ENCODE results near the gene USH1C.
A peak's percentile ranks its signal among the peaks of the same experiment; 100 is the strongest.

The USH1C gene

DNA sequence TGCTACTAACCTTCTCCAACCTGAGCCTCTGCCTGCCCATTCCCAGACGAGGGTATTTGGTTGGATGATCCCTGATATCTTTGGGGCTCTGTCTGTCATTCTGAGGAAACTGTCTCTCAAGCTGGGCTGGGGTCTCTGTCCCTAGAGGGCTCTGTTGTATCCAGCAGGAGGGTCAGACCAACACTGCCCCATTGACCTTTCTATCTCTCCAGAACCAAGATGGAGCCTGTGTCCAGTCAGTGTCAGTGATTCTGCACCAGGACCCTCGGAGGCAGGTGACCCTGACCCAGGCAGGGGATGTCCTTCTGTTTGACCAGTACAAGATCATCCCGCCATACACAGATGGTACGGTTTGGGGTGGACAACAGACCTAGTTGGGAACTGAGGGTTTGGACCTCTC, 24.7 kb upstream of the USH1C start:
- DNase-seq = no peak

DNA sequence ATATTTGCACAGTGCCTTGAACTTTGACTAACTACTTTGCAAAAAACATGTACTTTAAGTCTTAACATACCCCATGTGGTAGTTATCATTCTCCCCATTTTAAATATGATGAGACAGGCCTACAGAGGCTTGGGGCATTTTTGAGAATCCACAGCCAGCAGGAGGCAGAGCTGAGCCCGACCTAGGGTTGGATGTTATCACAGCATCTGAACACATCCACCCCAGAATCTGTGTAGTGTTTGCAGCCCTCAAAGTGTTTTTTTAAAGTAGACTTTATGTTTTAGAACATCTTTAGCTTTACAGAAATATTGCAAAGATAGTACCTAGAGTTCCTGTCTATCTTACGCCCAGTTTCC, 20.4 kb upstream of the USH1C start:
- peak; percentile 24 for DNase-seq

DNA sequence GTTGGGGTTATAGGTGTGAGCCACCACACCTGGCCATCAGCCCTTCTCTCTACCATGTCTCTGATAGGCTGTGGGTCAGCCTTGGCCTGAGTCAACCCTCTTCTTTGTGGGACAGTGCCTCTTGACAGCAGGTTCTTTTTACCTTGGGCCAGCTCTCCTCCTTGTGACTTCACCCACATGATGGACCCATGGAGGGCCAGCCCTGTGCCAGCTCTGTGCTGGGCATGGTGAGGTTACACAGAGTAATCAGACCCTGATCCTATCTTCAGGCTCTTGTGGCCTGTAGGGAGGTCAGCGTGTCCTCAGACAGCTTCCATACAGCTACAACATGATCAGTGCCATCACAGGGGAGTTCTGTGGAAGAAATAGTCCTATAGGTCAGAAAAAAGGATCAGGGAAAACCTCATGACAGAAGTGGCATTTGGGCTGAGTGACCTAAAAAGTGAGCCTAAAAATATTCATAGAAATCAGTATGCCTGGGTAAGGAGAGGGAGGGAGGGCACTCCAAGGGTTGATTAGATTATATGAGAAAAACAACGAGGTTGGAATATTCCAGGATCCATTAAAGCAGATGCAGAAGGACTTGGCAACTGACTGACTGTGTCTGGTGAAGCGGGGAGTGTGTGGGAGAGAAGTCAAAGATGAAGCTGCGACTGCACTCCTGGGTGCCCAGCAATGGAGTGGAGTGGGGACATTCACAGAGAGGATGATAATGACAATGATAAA, 19.9 kb upstream of the USH1C start:
- DNase-seq = peak; percentile 13

DNA sequence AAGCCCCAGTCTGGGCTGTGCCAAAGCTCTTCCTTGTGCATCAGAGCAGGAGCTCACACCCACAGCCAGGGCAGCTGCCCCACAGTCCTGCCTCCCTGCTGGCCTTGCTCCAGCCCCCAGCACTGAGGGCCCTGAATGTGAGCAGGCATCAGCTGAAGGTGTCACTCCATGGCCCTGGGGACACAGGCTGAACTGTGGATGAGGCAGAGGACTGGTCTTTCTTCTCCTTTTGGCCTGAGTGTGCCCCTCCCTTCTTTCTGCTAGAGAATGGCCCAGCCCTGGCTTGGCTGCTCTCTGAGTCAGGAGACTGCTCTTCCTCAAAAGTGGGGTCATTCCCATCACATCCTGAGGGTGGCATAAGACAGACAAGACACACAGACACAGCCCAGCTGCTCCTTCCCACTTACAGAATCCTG, 19.0 kb upstream of the USH1C start:
- DNase-seq = peak; percentile 49

DNA sequence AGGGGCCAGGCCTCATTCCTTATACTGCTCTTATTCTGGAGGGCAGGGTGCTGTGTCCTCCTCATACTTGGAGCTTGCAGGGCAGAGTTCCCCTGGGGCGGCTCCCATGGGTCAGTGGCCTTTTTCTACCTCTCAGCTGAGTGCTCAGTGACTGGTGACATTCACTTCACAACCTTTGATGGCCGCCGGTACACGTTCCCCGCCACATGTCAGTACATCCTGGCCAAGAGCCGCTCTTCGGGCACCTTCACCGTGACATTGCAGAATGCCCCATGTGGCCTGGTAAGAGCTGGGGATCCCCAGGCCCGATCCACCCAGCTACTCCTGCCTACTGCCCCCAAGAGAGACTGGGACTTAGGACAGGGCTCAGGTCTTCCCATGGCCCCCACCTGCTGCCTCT, 17.3 kb upstream of the USH1C start:
- DNase-seq = peak; percentile 26

DNA sequence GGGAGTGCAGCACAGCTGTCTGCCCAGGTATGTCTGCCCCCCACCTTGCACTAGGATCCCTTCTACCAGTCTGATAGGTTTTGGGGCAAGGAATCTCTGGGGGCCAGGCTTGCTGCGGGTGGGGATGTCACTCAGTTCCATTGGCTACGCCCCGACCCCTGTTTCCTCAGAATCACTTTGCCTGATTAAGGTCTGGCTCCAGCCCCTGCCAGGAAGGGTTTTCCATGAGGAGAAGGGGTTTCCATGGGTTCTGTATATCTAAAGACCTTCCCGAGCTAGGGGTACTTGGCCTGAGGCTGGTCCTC, 16.8 kb upstream of the USH1C start:
- peak; percentile 26 for DNase-seq

DNA sequence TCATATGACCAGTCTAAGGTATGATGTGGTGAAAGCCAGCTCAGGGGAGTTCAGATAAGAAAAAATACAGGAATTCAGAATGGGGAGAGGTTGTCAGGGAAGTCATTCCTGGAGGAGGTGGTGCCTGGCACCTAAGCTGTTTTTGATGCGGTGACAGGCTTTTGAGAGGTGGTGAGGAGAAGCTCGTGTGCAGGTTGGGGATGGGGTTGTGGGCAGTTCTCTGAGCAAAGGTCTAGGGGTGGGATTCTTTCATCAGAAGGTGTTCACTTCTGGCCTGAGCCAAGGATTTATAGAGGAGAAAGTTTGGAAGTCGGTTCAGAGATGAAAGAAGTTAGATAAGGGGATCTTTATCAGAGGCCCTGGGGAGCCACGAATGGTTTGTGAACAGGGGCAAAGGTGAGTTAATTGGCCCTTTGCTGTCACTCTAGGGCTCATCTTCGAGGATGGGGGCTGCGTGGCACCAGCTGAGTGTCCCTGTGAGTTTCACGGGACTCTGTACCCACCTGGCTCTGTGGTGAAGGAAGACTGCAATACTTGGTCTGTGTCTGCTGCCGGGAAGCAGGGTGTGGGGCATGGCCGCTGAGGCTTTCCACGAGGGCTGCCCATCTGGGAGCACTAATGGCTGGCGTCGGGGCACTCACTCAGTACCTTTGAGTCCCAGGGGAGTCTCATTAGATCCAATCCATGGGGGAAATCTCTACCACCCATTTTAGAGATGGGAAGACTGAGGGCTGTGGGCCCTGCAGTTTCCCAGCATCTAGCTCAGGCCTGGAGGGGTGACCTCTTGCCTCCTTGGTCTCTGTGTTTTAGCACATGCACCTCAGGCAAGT, 16.3 kb upstream of the USH1C start:
- DNase-seq = peak; percentile 33

DNA sequence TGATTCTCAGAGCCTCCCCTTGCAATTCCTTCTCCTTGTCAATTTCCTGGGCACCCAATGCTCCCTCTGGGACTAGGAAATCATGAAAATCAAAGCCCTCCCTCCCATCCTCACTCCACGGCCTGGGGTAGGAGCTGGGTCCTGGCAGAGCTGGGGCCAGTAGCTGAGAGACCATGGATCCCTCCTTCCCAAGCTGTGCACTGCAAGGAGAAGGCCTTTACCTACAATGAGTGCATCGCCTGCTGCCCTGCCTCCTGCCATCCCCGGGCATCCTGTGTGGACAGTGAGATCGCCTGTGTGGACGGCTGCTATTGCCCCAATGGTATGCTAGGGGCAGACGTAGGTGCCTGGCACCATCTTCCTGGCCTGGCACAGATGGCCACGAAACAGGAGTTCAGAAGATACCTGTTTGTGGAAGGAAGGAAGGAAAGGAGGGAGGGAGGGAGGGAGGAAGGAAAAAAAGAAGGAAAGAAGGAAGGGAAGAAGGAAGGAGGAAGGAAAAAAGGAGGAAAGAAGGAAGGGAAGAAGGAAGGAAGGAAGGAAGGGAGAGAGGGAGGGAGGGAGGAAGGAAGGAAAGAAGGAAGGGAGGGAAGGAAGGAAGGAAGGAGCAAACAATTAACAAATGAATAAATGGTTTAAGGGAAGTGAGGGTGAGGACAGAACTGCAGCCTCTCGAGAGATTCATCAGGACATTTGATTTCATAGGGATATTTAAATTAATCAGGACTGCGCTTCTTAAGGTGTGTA, 15.3 kb upstream of the USH1C start:
- peak; percentile 30 for DNase-seq

DNA sequence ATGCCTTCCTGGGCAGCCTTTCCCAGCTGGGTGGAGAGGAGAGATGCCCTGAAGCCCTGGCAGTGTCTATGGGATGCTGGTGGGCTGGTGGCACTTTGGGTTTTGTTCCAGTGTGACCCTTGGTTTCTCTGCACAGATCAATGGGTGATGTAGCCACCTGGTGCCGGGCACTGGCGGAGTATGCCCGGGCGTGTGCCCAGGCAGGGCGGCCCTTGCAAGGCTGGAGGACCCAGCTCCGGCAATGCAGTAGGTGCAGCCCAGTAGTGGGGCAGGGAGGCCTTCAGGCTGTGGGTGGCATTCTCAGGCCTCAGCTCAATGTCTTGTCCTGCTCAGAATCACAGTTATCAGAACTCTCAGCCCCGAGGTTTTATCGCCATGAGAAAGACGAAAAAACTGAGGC, 14.7 kb upstream of the USH1C start:
- DNase-seq = no peak

DNA sequence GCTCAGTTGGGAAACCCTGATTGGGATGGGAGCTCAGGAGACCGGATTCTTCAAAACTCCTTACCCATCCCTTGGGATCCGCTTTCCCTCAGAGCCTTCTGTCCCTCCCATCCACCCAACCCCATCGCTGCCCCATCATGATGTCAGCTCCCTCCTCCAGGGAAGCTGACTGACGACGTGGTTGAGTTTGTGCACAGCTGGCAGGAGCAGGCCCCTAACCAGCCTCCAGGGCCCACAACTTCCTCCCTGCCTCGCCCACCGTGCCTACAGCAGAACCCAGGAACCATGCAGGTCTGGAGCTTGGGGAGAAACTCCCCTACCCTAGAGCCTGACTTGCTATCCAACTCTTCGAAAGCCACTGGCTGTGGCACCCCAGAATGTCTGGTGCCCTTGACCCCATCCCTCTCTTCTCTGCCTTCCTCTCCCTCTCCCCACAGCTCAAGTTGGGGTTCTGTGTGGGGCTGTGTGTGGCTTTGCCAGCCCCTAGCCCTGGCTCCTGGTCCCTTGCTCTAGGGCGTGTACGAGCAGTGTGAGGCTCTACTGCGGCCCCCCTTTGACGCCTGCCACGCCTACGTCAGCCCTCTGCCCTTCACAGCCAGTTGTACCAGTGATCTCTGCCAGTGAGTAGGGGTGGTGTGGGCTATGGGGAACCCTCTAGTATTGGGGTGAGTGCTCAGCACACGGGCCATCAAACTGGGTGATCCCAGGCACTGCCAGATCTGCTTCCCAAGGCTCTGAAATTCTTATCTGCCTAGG, 14.0 kb upstream of the USH1C start:
- no peak for DNase-seq

DNA sequence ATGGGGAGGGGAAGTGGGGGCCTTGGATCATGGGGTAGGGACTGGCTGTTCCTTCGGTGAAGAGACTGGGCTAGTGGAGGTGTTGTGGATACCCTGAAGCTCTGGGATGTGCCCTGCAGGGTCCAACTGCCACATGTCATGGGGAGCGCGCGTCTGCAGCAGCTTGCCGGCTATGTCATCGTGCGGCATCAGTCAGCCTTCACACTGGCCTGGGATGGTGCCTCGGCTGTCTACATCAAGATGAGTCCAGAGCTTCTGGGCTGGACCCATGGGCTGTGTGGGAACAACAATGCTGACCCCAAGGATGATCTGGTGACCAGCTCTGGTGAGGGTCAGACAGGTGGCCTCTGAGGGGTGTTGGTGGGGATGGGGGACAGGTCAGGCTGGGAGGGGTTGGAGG, 12.8 kb upstream of the USH1C start:
- no peak for DNase-seq

DNA sequence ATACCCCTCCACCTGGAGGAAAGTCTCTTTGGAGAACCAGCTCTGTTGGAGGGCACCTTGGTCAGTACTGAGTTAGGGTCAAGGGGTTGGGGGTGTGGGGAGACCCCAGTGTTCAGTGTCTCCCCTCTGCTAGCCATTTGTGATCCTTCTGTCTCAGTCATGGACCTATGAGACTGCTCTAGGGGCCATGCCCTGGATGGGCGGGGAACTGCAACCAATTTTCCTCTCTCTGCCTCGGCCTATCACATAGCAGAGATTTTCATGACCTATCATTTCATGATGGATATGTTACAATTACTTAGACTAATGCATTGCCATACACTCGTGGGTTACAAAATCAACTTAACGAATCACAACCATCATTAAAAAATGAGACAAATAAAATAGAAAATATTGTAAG, 10.3 kb upstream of the USH1C start:
- DNase-seq = no peak

DNA sequence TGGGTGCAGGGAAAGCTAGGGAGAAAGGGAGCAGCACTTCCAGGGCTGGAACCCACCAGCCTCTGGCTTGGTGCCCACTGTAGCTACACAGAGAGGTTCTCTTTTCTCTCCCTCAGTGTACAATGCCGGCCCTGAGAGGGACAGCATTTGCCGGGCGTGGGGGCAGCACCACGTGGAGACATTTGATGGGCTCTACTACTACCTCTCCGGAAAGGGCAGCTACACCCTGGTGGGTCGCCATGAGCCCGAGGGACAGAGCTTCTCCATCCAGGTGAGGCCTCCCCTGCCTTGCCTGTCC, 9.0 kb upstream of the USH1C start:
- DNase-seq = no peak

DNA sequence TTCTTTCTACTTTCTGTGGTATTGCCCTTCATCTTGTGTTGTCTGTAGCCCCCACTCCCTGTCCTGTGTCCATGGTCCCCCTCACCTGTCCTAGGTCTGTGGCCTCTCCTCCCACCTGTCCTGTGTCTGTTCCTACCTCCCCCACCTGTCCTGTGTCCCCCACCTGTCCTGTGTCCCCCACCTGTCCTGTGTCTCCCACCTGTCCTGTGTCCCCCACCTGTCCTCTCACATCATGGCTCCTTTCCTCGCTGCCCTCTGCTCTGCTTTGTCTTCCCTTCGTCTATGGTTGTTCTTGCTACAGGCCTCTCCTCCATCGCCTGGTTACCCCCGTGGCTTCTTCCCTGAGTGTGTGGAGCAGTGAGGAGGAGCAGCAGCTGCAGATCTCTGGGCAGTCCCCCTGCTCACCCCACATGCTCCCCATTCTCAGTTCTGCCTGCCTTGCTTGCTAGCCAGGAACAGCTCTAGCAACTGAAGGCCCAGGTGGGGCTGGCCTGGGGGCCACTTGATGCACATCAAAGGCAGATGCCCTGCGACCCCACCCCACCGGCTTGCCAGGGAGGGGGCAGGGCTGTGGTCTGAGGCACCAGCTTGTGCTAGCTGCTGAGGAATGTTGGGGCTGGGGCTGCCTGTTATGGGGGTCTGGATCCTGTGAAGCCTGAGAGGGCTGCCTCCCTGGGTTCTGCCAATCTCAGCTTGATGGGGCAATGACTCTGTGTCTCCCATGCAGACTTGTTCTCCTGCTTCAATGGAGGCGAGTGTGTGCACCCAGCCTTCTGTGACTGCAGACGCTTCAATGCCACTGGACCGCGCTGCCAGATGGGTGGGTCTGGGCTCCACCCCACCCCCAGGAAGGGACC, 8.4 kb upstream of the USH1C start:
- DNase-seq = no peak

DNA sequence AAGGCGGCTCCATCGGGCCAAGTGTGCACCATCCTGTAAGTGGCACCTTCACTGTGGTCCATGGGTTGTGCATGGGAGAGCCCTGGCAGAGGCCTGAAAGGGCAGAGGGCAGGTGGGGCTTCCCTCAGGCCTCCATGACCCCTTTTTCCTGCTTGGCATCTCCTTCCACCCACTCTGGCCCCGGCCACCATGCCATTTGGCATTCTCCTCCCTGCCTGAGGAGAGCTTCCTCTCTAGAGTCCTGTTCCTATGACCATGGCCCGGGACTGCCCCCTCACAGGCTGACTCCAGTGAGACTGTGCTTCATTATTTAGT, 7.8 kb upstream of the USH1C start:
- no peak for DNase-seq

DNA sequence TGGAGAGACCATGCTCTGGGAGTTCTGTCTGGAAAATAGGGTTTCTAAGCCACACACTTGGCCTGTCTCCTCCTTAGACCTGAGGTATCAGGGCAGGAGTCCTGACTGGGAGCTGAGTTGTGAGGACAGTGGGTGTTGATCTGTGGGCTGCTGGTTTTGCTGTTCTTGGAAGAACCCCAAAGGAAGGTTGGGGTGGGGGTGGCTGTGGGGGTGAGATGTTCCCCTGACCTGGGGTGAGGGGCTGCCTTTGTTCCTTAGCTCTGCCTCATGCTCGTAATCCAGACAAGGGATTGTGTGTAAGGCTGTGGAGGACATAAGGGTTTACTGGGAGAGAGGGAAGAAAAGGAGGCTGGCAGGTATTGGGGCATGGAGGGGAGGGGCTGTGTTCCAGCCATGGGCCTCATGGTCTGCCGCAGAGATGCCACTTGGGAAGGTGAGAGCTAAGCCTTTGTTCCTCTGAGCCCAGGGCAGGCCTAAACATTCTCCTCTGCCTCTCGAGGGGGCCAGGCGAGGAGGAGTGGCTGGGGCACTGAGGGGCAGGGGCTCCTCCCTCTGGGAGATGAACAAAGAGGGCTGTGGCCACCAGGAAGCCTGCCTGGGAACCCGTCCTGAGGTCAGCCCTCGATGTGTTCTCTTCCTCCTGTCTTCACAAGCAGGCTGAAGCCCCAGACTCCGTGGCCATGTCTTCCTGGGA, 7.3 kb upstream of the USH1C start:
- no peak for DNase-seq

DNA sequence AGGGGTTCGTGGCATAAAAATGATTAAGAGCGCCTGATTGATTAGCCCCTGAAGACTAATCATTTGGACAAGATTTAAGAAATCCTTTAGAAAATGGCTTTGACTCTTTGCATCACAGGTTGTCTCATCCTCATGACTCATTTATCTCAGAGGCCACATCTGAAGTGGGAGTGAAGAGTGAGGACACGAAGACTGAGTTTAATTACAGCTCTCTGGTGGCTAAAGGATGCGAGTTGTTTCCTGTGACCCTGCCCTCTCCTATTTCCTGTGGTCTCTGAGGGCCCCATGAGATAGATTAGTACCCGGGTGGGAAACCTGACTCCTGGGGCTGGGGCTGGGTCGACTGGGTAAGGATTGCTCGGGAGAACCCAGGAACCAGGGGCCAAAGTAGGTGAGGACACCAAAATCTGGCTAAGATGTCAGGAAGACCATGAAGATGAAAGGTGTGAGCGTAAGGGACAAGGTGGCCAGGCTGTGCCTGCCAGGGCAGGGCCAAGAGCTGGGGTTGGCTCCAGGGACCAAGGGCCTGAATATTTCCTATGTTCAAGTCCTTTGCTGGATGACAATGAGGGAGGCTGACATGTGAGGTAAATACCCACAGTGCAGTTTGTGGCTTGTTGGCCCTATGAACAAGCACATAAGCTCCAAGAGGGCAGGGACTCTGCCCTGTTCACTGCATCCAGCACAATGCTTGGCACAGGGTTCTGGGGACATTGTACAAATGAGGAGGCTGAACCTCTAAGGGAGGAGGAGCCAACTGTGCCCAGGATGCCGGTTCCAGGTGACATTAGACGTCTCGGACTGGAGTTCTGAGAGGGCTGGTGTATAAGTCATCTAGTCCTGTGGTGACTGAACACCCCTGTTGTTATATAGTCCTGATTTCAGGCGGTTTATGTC, 6.5 kb upstream of the USH1C start:
- no peak for DNase-seq

DNA sequence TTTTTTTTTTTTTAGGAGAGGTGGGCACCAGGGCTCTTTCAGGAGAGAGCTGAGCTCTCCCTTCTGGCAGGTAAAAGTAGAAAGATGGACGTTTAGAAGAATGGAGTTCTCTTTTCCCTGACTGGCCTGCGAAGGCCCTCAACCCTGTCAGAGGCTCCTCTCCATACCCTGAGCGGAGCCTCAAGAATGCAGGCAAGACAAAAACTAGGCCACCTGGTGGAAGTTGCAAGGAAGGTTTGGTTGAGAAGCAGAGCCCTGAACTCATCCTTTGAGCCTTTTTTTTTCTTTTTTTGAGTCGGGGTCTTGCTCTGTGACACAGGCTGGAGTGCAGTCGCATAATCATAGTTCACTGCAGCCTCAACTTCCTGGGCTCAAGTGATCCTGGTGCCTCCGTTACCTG, 4.2 kb upstream of the USH1C start:
- no peak for DNase-seq

DNA sequence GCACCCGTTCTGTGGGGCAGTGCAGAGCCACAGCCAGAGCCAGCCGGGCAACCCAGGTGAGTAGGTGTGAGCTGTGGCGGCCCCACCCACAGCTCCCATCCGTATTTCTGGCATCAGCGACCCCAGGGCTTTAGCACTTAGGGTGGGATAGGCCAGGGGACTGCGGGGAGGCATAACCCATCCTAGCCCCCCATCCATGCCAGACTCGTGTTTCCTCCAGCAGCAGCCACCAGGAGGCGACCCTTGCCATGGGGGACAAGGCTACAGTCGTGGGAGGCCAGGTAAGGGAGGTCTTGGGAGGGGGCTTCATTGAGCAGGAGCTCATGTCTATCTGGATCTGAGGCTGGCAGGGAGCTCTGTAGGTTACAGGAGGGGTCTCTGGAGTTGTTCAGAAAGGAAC, 3.7 kb upstream of the USH1C start:
- no peak for DNase-seq

DNA sequence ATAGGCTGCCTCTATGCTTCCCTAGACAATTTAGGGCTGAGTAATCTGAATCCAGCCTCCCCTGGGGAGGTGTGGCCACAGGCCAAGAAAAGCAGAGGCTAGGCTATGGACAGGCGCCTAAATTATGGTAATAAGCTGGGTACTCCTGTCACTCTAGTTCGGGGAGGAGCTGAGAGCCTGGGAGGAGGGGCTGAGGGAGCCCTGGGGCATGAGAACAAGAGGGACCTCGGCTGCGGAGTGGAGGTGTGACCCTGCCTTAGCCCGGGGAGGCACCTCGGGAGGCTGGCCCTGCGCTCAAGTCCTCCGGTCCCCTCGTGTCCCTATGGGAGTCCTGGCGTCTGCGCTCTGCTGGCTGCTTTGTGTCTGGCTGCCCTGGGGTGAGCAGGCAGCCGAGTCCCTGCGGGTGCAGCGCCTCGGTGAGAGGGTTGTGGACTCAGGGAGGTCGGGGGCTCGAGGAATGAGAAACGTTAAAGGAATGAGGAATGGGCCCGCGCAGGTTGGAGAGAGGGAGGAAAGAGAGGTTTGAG, 2.9 kb upstream of the USH1C start, which contains the start of gene OTOG:
Gene OTOG, plus strand, starts transcription at position 209 of the 527 bp plus-strand sequence. Its CDS starts 114 bp downstream, at position 323.
- no peak for DNase-seq

DNA sequence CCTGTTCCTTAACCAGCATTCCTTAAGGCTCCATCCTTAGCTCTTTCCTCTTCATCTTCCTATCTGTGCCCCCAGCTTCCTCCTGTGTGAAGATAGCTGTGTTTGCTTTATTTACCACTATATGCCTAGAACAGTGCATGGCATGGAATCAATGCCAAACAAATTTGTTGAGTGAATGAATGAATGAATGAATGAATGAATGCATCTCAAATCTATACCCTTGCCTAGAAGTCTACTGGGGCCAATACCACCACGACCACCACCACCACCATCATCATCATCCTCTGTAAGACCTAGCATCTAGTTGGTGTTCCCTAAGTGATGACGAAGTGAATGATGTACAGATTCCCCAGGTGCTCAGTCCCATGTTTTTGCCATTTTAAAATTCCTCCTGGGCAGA, 2.0 kb upstream of the USH1C start:
- DNase-seq = no peak
